GM12878 (cell line): ENCODE data around the gene CES4A. TPM values are rescaled to one million over a fixed set of nuclear protein-coding genes. Genes with fewer than 3 reads are reported as not detected.

Source experiments
- ATAC-seq: fragments of 200-7000 bp; cut with Tn5 transposase; 3 replicates; pipeline ENCODE4 v1.9.1; 2020; ENCODE audit warnings: mild to moderate bottlenecking, moderate library complexity
- BruUV-seq: library from RNA; stranded (reverse); fragments of 400-500 nt; replicated peaks from 2 replicates; lab custom pipeline; 2021; lab: Mats Ljungman, UMichigan
- CTCF ChIA-PET: fragments of 300-600 bp; sonication (Branson Sonifier 250); formaldehyde crosslinking; extraction: SDS; loops from one replicate; lab custom pipeline; 2021; ENCODE audit warnings: inconsistent platforms; lab: Yijun Ruan, JAX
- POLR2A ChIA-PET: fragments of 350-600 bp; formaldehyde crosslinking; extraction: SDS; loops from one replicate; lab custom pipeline; 2021; ENCODE audit warnings: inconsistent platforms; lab: Charles Lee
- RAD21 ChIA-PET: fragments of 300-600 bp; sonication (Branson Sonifier 250); formaldehyde crosslinking; loops from one replicate; lab custom pipeline; 2023; ENCODE audit warnings: antibody characterized with exemption; ENCODE audit not compliant: unreplicated experiment; lab: Charles Lee
- SMC1A ChIA-PET: fragments of 300-600 bp; sonication (Branson Sonifier 250); formaldehyde crosslinking; loops from one replicate; lab custom pipeline; 2023; ENCODE audit not compliant: unreplicated experiment, uncharacterized antibody; lab: Charles Lee
- DNase-seq: peaks from one replicate; pipeline ENCODE4 v3.0.0-alpha.2; 2011; ENCODE audit warnings: low read depth, low spot score
- FAIRE-seq: peaks from 3 replicates; lab custom pipeline; 2011; peaks lifted over from hg19 to GRCh38; lab: Jason Lieb, UNC
- H2AFZ ChIP-seq: 2 replicates; pipeline ENCODE4 v1.6.0; 2011; ENCODE audit warnings: low read depth, low read length, control low read depth; ENCODE audit not compliant: control insufficient read depth
- H3K27ac ChIP-seq: 2 replicates; pipeline ENCODE4 v1.5.1; 2011; ENCODE audit warnings: control low read depth; ENCODE audit not compliant: control insufficient read depth, insufficient read depth
- H3K27me3 ChIP-seq, 2 experiments: replicated peaks in 1 of 2; 2 replicates each; pipeline versions ENCODE4 v1.6.0 to v1.6.1; 2011; ENCODE audit warnings: low read length in 1 of 2; ENCODE audit not compliant: control insufficient read depth in 2 of 2, insufficient read depth in 2 of 2
- H3K36me3 ChIP-seq, 2 experiments: 2 replicates each; pipeline ENCODE4 v1.5.1; 2011; ENCODE audit warnings: low read length in 1 of 2; ENCODE audit not compliant: control insufficient read depth in 2 of 2, insufficient read depth in 2 of 2
- H3K4me1 ChIP-seq: 2 replicates; pipeline ENCODE4 v1.6.1; 2011; ENCODE audit warnings: mild to moderate bottlenecking, low read length, moderate library complexity, mixed read lengths; ENCODE audit not compliant: control insufficient read depth, insufficient read depth
- H3K4me2 ChIP-seq: 2 replicates; pipeline ENCODE4 v1.6.0; 2011; ENCODE audit warnings: control low read depth; ENCODE audit not compliant: control insufficient read depth, insufficient read depth
- H3K4me3 ChIP-seq: fragments of 200-600 bp; sonication (generic); 2 replicates; pipeline ENCODE4 v1.5.1; 2016
- H3K79me2 ChIP-seq: 2 replicates; pipeline ENCODE4 v1.6.0; 2011; ENCODE audit warnings: low read length; ENCODE audit not compliant: control insufficient read depth, insufficient read depth
- H3K9ac ChIP-seq: 2 replicates; pipeline ENCODE4 v1.8.0; 2011; ENCODE audit warnings: low read length, control low read depth, mixed read lengths; ENCODE audit not compliant: control insufficient read depth, insufficient read depth
- H3K9me3 ChIP-seq: replicated peaks from 3 replicates; pipeline ENCODE4 v1.5.1; 2011; ENCODE audit warnings: mild to moderate bottlenecking, low read length; ENCODE audit not compliant: control insufficient read depth, insufficient read depth
- H4K20me1 ChIP-seq: 2 replicates; pipeline ENCODE4 v1.6.0; 2011; ENCODE audit not compliant: control insufficient read depth, insufficient read depth
- CEBPB ChIP-seq, 2 experiments: fragments of 150-350 bp in 1 of 2; IDR thresholded peaks; 2 replicates each; pipeline ENCODE4 v1.6.1; 2012 to 2014; ENCODE audit warnings: low read depth in 2 of 2, low read length in 2 of 2, borderline replicate concordance in 1 of 2, inconsistent platforms in 1 of 2
- EP300 ChIP-seq, 2 experiments: fragments of 150-350 bp in 1 of 2; IDR thresholded peaks; 2 replicates each; pipeline ENCODE4 v1.6.1; 2011 to 2012; ENCODE audit warnings: low read depth in 2 of 2, low read length in 2 of 2, borderline replicate concordance in 1 of 2, improper control_type of control experiment in 1 of 2, inconsistent platforms in 1 of 2; ENCODE audit not compliant: control insufficient read depth in 1 of 2
- IRF4 ChIP-seq: IDR thresholded peaks from 2 replicates; pipeline ENCODE4 v1.6.1; 2011; ENCODE audit warnings: low read depth, low read length
- JUNB ChIP-seq: IDR thresholded peaks from 2 replicates; pipeline ENCODE4 v1.6.1; 2016; ENCODE audit warnings: antibody characterized with exemption, mild to moderate bottlenecking
- MEF2A ChIP-seq: IDR thresholded peaks from 2 replicates; pipeline ENCODE4 v1.6.1; 2011; ENCODE audit warnings: low read depth, mild to moderate bottlenecking, low read length, moderate library complexity; ENCODE audit not compliant: insufficient read depth
- MTA3 ChIP-seq: IDR thresholded peaks from 2 replicates; pipeline ENCODE4 v1.6.1; 2012; ENCODE audit warnings: low read length, inconsistent platforms, borderline replicate concordance
- SMAD1 ChIP-seq: fragments of 450-650 bp; IDR thresholded peaks from 2 replicates; pipeline ENCODE4 v1.6.1; 2018; ENCODE audit warnings: mild to moderate bottlenecking, low read depth; ENCODE audit not compliant: partially characterized antibody
- SRF ChIP-seq, 2 experiments: IDR thresholded peaks; 2 replicates each; pipeline ENCODE4 v1.6.1; 2011; ENCODE audit warnings: low read depth in 2 of 2, low read length in 2 of 2, mild to moderate bottlenecking in 1 of 2, moderate library complexity in 1 of 2
- ZNF24 ChIP-seq: fragments of 450-650 bp; IDR thresholded peaks from 2 replicates; pipeline ENCODE4 v1.6.1; 2017; ENCODE audit warnings: antibody characterized with exemption, mild to moderate bottlenecking
- WGBS: methylation state at CpG from one replicate; pipeline ENCODE4 v1.1.6; 2016; ENCODE audit warnings: low lambda C conversion rate; ENCODE audit not compliant: insufficient replicate concordance, insufficient coverage; ENCODE audit errors: missing lambda C conversion rate; 5-methylcytosine and 5-hydroxymethylcytosine counted together
- in situ Hi-C: fragments of 300-500 bp; cut with MboI; formaldehyde crosslinking; loops from 9 replicates; pipeline ENCODE4 v1.14.3; 2018; ENCODE audit warnings: mixed read lengths
- intact Hi-C: fragments of 100-400 bp; cut with micrococcal nuclease; formaldehyde crosslinking; loops from one replicate; pipeline ENCODE4 v1.14.2; 2022; ENCODE audit not compliant: unreplicated experiment
- polyA plus RNA-seq, 11 experiments: library from polyadenylated mRNA; depleted of rRNA in 4 of 11; unstranded in 6 of 11; stranded (reverse) in 5 of 11; fragments of >200 nt; fragmentation: Nextera tagmentation in 4 of 11; fragmentation: Illumina TruSeq in 1 of 11; extraction: Ambion mirVana in 4 of 11; extraction: Trizol in 1 of 11; gene quantifications; 1 replicate in 1 of 11; 2 replicates in 10 of 11; pipeline versions ENCODE4 v1.2.1 to v1.2.3, GENCODE V29; 2011 to 2016; ENCODE audit warnings: inconsistent platforms in 2 of 11, missing spikeins in 2 of 11, low read depth in 1 of 11
- total RNA-seq, 4 experiments: library from RNA; depleted of rRNA in 3 of 4; stranded (reverse); fragments of >200 nt in 3 of 4; fragmentation: Illumina TruSeq in 1 of 4; extraction: Trizol in 1 of 4; gene quantifications; 2 replicates each; pipeline versions ENCODE4 v1.2.1 to v1.2.3, GENCODE V29; 2013 to 2021
- TF ChIP-seq, protein P1 (sequence below): fragments of 450-650 bp; IDR thresholded peaks from 2 replicates; pipeline ENCODE4 v1.6.1; 2017; ENCODE audit warnings: antibody characterized with exemption, mild to moderate bottlenecking, moderate library complexity
- TF ChIP-seq, protein P2 (sequence below): fragments of 450-650 bp; IDR thresholded peaks from 2 replicates; pipeline ENCODE4 v1.6.1; 2016; ENCODE audit warnings: mild to moderate bottlenecking, moderate library complexity, borderline replicate concordance
- TF ChIP-seq, protein P3 (sequence below): fragments of 450-650 bp; IDR thresholded peaks from 2 replicates; pipeline ENCODE4 v1.6.1; 2017; ENCODE audit warnings: mild to moderate bottlenecking, low read depth, inconsistent platforms; ENCODE audit not compliant: poor library complexity, severe bottlenecking

The CES4A gene
- total and polyA plus RNA-seq, 10 of the 15 experiments (the other 5 are each of a cell fraction or from before 2014, with no cell fraction given): 0.05 to 5.0 (median 2.1) TPM

DNA sequence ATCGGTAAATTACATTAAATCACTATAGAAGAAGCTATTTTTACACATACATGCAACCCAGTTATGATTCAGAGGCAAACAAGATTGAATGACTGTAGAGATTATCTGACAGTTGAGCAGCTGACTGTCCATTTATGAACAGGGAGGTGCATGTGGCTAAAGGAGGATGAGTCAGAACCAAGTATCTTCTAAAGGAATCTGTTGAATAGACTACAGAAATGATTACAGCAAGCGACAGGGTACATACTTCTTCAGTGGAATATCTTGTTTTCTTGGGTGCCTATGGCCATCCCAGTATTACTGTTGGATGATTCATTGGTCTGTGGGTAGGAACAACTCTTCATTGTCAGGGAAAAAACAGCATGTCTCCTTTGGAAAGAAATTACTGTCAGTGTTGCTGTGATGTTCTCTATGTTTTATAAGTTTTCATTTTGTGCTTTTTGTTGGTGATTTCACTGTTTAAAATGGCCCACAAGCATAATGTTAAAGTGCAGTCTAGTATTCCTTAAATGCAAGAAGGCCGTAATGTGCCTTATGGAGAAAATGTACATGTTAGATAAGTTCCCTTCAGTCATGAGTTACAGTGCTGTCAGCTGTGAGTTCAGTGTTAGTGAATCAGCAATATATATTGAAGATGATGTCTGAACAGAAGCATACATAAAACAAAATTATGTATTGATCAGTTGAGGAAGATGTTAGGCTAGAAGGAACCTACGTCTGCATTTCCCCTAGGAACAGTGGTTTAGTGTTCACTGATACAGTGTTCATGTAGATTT lies 67.5 kb downstream of the CES4A start:
- ChIA-PET SMC1A (interaction anchor here (1.1 to 1.6 kb wide), 3 partner anchors 12 to 25 kb away, joined by 3 to 7 read pairs (median 6); no protein-coding TSS in a partner anchor), CTCF (interaction anchor here (0.7 to 1.5 kb wide), 2 partner anchors 11 to 99 kb away, joined by 4 to 5 read pairs; no protein-coding TSS in a partner anchor)
- WGBS: 43% methylated on average over 4 of the region's 4 CpGs
- TF ChIP-seq SMAD1 (no peak), MTA3 (no peak), ZNF24 (no peak), IRF4 (0 out of 2 replicates have a peak, but pooled peaks have one; percentile 53), JUNB (peak; percentile 89), SRF (IDR thresholded peaks at IDR 0.05; ENCODE audit: low read depth in 2 of 2, low read length in 2 of 2) (0 out of 4 replicates have a peak, but pooled peaks of 1 of the 2 experiments have one; percentile 47), CEBPB (IDR thresholded peaks at IDR 0.05; ENCODE audit: borderline replicate concordance in 1 of 2, low read depth in 2 of 2, low read length in 2 of 2) (no peak), EP300 (IDR thresholded peaks at IDR 0.05; ENCODE audit: borderline replicate concordance in 1 of 2, control insufficient read depth in 1 of 2, low read depth in 2 of 2, low read length in 2 of 2) (0 out of 4 replicates have a peak, but pooled peaks of 1 of the 2 experiments have one; percentile 8), MEF2A (peak; percentile 59; the same call in 1 of the 2 replicates)
- TF ChIP-seq, protein P1, sequence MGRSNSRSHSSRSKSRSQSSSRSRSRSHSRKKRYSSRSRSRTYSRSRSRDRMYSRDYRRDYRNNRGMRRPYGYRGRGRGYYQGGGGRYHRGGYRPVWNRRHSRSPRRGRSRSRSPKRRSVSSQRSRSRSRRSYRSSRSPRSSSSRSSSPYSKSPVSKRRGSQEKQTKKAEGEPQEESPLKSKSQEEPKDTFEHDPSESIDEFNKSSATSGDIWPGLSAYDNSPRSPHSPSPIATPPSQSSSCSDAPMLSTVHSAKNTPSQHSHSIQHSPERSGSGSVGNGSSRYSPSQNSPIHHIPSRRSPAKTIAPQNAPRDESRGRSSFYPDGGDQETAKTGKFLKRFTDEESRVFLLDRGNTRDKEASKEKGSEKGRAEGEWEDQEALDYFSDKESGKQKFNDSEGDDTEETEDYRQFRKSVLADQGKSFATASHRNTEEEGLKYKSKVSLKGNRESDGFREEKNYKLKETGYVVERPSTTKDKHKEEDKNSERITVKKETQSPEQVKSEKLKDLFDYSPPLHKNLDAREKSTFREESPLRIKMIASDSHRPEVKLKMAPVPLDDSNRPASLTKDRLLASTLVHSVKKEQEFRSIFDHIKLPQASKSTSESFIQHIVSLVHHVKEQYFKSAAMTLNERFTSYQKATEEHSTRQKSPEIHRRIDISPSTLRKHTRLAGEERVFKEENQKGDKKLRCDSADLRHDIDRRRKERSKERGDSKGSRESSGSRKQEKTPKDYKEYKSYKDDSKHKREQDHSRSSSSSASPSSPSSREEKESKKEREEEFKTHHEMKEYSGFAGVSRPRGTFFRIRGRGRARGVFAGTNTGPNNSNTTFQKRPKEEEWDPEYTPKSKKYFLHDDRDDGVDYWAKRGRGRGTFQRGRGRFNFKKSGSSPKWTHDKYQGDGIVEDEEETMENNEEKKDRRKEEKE: no peak
- TF ChIP-seq, protein P2, sequence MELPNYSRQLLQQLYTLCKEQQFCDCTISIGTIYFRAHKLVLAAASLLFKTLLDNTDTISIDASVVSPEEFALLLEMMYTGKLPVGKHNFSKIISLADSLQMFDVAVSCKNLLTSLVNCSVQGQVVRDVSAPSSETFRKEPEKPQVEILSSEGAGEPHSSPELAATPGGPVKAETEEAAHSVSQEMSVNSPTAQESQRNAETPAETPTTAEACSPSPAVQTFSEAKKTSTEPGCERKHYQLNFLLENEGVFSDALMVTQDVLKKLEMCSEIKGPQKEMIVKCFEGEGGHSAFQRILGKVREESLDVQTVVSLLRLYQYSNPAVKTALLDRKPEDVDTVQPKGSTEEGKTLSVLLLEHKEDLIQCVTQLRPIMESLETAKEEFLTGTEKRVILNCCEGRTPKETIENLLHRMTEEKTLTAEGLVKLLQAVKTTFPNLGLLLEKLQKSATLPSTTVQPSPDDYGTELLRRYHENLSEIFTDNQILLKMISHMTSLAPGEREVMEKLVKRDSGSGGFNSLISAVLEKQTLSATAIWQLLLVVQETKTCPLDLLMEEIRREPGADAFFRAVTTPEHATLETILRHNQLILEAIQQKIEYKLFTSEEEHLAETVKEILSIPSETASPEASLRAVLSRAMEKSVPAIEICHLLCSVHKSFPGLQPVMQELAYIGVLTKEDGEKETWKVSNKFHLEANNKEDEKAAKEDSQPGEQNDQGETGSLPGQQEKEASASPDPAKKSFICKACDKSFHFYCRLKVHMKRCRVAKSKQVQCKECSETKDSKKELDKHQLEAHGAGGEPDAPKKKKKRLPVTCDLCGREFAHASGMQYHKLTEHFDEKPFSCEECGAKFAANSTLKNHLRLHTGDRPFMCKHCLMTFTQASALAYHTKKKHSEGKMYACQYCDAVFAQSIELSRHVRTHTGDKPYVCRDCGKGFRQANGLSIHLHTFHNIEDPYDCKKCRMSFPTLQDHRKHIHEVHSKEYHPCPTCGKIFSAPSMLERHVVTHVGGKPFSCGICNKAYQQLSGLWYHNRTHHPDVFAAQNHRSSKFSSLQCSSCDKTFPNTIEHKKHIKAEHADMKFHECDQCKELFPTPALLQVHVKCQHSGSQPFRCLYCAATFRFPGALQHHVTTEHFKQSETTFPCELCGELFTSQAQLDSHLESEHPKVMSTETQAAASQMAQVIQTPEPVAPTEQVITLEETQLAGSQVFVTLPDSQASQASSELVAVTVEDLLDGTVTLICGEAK: no peak
- TF ChIP-seq, protein P3, sequence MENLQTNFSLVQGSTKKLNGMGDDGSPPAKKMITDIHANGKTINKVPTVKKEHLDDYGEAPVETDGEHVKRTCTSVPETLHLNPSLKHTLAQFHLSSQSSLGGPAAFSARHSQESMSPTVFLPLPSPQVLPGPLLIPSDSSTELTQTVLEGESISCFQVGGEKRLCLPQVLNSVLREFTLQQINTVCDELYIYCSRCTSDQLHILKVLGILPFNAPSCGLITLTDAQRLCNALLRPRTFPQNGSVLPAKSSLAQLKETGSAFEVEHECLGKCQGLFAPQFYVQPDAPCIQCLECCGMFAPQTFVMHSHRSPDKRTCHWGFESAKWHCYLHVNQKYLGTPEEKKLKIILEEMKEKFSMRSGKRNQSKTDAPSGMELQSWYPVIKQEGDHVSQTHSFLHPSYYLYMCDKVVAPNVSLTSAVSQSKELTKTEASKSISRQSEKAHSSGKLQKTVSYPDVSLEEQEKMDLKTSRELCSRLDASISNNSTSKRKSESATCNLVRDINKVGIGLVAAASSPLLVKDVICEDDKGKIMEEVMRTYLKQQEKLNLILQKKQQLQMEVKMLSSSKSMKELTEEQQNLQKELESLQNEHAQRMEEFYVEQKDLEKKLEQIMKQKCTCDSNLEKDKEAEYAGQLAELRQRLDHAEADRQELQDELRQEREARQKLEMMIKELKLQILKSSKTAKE: peak; percentile 20

More for the DNA sequence above, 67.5 kb downstream of the CES4A start:
- Histone ChIP-seq H3K4me1 (peaks cover 4% of the 10 kb centered on the region), H3K4me3 (no peak overlapping the region), H3K9me3 (peaks cover 2% of the 10 kb centered on the region; the same call in 1 of the 3 replicates), H3K79me2 (peaks cover 47% of the 10 kb centered on the region), H3K36me3 (peaks cover 0 to 10% of the 10 kb centered on the region in 2 experiments; a peak in 2 of 4 replicates), H2AFZ (no peak overlapping the region), H4K20me1 (no peaks in the 10 kb centered on the region), H3K27ac (peak overlapping the region; percentile 48; the same call in 1 of the 2 replicates), H3K27me3 (no peaks in the 10 kb centered on the region), H3K4me2 (no peak overlapping the region), H3K9ac (no peak overlapping the region)
- FAIRE-seq (no peak), ATAC-seq (peak; percentile 77), DNase-seq (no peak)
- RAD21 ChIA-PET: interaction anchor here (0.5 kb wide), 1 partner anchor 27 kb away, joined by 3 read pairs; no protein-coding TSS in a partner anchor
- intact Hi-C loops: no loop called here
- POLR2A ChIA-PET: interaction anchor here (1.0 kb wide), 1 partner anchor 26 kb away, joined by 3 read pairs; no protein-coding TSS in a partner anchor
- in situ Hi-C loops: no loop called here
- no TSS peak for BruUV-seq
